A673 (cell line): Measurements from ENCODE around the gene FMNL3. TPM values are rescaled to one million over a fixed set of nuclear protein-coding genes. Genes with fewer than 3 reads are reported as not detected.
"Not testable (repeated sequence)": the region's sequence is repeated elsewhere in the genome, so short reads cannot be mapped to it uniquely, and the experiment has no call there.

Source experiments
- BruUV-seq: library from RNA; stranded (reverse); fragments of 400-500 nt; replicated peaks from 2 replicates; lab custom pipeline; 2021; lab: Mats Ljungman, UMichigan
- CTCF ChIA-PET: fragments of 300-600 bp; sonication (Branson Sonifier 250); formaldehyde crosslinking; loops from one replicate; lab custom pipeline; 2022; ENCODE audit warnings: antibody characterized with exemption; lab: Charles Lee
- POLR2A ChIA-PET: fragments of 300-600 bp; sonication (Branson Sonifier 250); formaldehyde crosslinking; loops from one replicate; lab custom pipeline; 2022; ENCODE audit warnings: antibody characterized with exemption; ENCODE audit not compliant: low non-redundant PET; lab: Charles Lee
- DNase-seq: peaks from one replicate; pipeline ENCODE4 v3.0.0-alpha.2; 2015; ENCODE audit warnings: low spot score
- H3K27ac ChIP-seq: fragments of 200-600 bp; sonication (generic); 2 replicates; pipeline ENCODE4 v1.5.1; 2016; ENCODE audit warnings: mixed run types, low read depth, mild to moderate bottlenecking, mixed read lengths, antibody characterized with exemption, low read length; ENCODE audit not compliant: poor library complexity, severe bottlenecking
- H3K27me3 ChIP-seq: fragments of 200-600 bp; sonication (generic); replicated peaks from 2 replicates; pipeline ENCODE4 v1.6.1; 2017; ENCODE audit warnings: mixed run types, low read depth, mild to moderate bottlenecking, mixed read lengths, antibody characterized with exemption, low read length; ENCODE audit not compliant: insufficient read depth, poor library complexity
- H3K36me3 ChIP-seq: fragments of 200-600 bp; sonication (generic); 2 replicates; pipeline ENCODE4 v1.6.1; 2016; ENCODE audit warnings: mixed run types, mild to moderate bottlenecking, mixed read lengths, antibody characterized with exemption, low read length; ENCODE audit not compliant: insufficient read depth, poor library complexity, severe bottlenecking
- H3K4me1 ChIP-seq: fragments of 200-600 bp; sonication (generic); 2 replicates; pipeline ENCODE4 v1.6.1; 2017; ENCODE audit warnings: mixed run types, mild to moderate bottlenecking, mixed read lengths, antibody characterized with exemption, low read length; ENCODE audit not compliant: insufficient read depth, poor library complexity, severe bottlenecking
- H3K4me3 ChIP-seq: fragments of 200-600 bp; sonication (generic); 2 replicates; pipeline ENCODE4 v1.5.1; 2016; ENCODE audit warnings: low read depth, mixed run types, mild to moderate bottlenecking, mixed read lengths, low read length; ENCODE audit not compliant: poor library complexity, severe bottlenecking
- H3K9me3 ChIP-seq: fragments of 200-600 bp; sonication (generic); 2 replicates; pipeline ENCODE4 v1.6.1; 2016; ENCODE audit warnings: mixed run types, low read depth, mild to moderate bottlenecking, mixed read lengths, antibody characterized with exemption, low read length; ENCODE audit not compliant: poor library complexity, severe bottlenecking
- EZH2 ChIP-seq: fragments of 200-600 bp; sonication (generic); IDR thresholded peaks from 2 replicates; pipeline ENCODE4 v1.6.1; 2017; ENCODE audit warnings: borderline replicate concordance, low read depth, mild to moderate bottlenecking, mixed read lengths, antibody characterized with exemption, low read length; ENCODE audit not compliant: poor library complexity, severe bottlenecking
- intact Hi-C: fragments of 100-400 bp; cut with micrococcal nuclease; formaldehyde crosslinking; loops from one replicate; pipeline ENCODE4 v1.10.0; 2022; ENCODE audit not compliant: unreplicated experiment
- total RNA-seq: library from RNA; stranded (reverse); gene quantifications from 2 replicates; pipeline ENCODE4 v1.2.3, GENCODE V29; 2021
- TF ChIP-seq, protein P1 (sequence below): fragments of 300-800, 200-600 bp; sonication (generic); conservative IDR thresholded peaks from 2 replicates; pipeline ENCODE4 v1.5.1; 2017; ENCODE audit warnings: low read depth, mild to moderate bottlenecking, antibody characterized with exemption, low read length, moderate library complexity, mixed read lengths

Gene FMNL3
- total RNA-seq, 1 experiment from 2014 or later = 22.0 TPM

DNA sequence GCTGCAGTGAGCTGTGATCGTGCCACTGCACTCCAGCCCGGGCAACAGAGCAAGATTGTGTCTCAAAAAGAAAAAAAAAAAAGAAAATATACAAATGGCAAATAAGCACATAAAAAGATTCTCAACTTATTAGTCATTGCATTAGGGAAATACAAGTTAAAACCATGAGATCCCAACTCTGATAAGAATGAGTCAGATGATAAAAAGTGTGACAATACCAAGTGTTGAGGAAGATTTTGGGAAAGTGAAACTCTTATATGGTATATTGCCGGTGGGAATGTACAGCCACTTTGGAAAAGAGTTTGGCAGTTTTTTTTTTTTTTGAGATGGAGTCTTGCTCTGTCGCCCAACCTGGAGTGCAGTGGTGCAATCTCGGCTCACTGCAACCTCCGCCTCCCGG, 91.5 kb downstream of the FMNL3 start:
- DNase-seq = no peak
- Histone ChIP-seq H3K36me3 (no peaks in the 10 kb centered on the region), H3K4me3 (no peak overlapping the region), H3K27ac (no peak overlapping the region), H3K9me3 (no peaks in the 10 kb centered on the region), H3K27me3 (no peaks in the 10 kb centered on the region), H3K4me1 (peaks cover 7% of the 10 kb centered on the region)
- TF ChIP-seq, protein P1, sequence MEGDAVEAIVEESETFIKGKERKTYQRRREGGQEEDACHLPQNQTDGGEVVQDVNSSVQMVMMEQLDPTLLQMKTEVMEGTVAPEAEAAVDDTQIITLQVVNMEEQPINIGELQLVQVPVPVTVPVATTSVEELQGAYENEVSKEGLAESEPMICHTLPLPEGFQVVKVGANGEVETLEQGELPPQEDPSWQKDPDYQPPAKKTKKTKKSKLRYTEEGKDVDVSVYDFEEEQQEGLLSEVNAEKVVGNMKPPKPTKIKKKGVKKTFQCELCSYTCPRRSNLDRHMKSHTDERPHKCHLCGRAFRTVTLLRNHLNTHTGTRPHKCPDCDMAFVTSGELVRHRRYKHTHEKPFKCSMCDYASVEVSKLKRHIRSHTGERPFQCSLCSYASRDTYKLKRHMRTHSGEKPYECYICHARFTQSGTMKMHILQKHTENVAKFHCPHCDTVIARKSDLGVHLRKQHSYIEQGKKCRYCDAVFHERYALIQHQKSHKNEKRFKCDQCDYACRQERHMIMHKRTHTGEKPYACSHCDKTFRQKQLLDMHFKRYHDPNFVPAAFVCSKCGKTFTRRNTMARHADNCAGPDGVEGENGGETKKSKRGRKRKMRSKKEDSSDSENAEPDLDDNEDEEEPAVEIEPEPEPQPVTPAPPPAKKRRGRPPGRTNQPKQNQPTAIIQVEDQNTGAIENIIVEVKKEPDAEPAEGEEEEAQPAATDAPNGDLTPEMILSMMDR = no peak
- TF ChIP-seq EZH2 = no peak
- ChIA-PET POLR2A (no interaction called here), CTCF (no interaction called here)
- BruUV-seq = no TSS peak
- intact Hi-C loops = no loop called here

DNA sequence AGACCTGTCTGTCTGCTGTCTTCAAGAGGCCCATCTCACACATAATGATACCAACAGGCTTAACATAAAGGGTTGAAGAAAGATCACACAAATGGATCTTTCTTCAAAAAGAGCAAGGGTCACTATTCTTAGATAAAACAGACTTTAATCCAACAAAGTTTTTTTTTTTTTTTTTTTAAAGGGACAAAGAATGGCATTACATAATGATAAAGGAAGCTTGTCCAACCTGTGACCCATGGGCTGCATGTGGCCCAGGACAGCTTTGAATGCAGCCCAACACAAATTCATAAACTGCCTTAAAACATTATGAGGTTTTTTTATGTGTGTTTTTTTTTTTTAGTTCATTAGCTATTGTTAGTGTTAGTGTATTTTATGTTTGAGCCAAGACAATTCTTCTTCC, 95.0 kb downstream of the FMNL3 start:
- H3K36me3 ChIP-seq = no peaks in the 10 kb centered on the region
- ChIA-PET POLR2A (interaction anchor here (0.6 kb wide), 1 partner anchor 36 kb away, joined by 3 read pairs; no protein-coding TSS in a partner anchor), CTCF (interaction anchor here (0.7 kb wide), 1 partner anchor 220 kb away, joined by 3 read pairs; no protein-coding TSS in a partner anchor)
- DNase-seq = no peak
- no peak overlapping the region for H3K4me3 ChIP-seq
- intact Hi-C loops = no loop called here
- no peak for TF ChIP-seq EZH2
- TF ChIP-seq, protein P1 = no peak
- H3K27ac ChIP-seq = no peak overlapping the region
- H3K9me3 ChIP-seq = no peaks in the 10 kb centered on the region
- no peaks in the 10 kb centered on the region for H3K4me1 ChIP-seq
- no TSS peak for BruUV-seq
- no peaks in the 10 kb centered on the region for H3K27me3 ChIP-seq

DNA sequence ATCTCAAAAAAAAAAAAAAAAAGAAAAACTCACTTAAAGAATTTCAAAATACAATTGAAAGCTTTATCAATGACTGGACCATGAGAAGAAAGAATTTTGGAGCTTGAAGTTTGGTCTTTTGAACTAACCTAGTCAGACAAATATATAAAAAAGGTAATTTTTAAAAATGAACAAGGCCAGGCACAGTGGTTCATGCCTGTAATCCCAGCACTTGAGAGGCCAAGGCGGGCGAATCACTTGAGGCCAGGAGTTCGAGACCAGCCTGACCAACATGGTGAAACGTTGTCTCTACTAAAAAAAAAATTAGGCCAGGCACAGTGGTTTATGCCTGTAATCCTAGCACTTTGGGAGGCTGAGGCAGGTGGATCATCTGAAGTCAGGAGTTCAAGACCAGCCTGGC, 96.4 kb downstream of the FMNL3 start:
- intact Hi-C loops, H3K4me1 ChIP-seq, H3K4me3 ChIP-seq, POLR2A ChIA-PET, H3K9me3 ChIP-seq, H3K27me3 ChIP-seq, H3K36me3 ChIP-seq, DNase-seq, H3K27ac ChIP-seq, CTCF ChIA-PET, BruUV-seq: not testable (repeated sequence)

DNA sequence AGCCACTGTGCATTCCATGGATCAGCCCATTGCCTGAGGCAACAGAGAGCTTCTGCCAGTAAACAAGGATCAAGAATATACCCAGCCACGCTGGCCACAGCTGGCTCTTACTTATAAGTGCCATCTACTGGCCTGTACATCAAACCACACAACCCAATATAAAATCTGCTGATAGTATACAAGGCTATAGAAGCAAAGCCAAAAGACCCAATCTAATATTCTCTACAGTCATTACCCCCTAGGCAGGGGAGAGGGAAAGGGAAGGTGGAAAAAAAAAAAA, 97.4 kb downstream of the FMNL3 start:
- POLR2A ChIA-PET = no interaction called here
- DNase-seq = peak; percentile 39
- no TSS peak for BruUV-seq

More for the DNA sequence above, 97.4 kb downstream of the FMNL3 start:
- TF ChIP-seq, protein P1 = peak; percentile 43; the same call in 1 of the 2 replicates
- no peak for TF ChIP-seq EZH2
- Histone ChIP-seq H3K36me3 (no peaks in the 10 kb centered on the region), H3K27me3 (no peaks in the 10 kb centered on the region), H3K4me3 (no peak overlapping the region), H3K4me1 (no peaks in the 10 kb centered on the region), H3K27ac (no peak overlapping the region), H3K9me3 (no peaks in the 10 kb centered on the region)
- intact Hi-C loops = no loop called here
- CTCF ChIA-PET = interaction anchor here (0.9 kb wide), 1 partner anchor 251 kb away, joined by 3 read pairs; no protein-coding TSS in a partner anchor
